GM12878 (cell line): ENCODE measurements around the gene UAP1L1. TPM values are rescaled to one million over a fixed set of nuclear protein-coding genes. Genes with fewer than 3 reads are reported as not detected.

Experiments used
- CBX5 ChIP-seq: sonication (generic); IDR thresholded peaks from 2 replicates; pipeline ENCODE4 v1.6.1; 2016; ENCODE audit warnings: low read depth, moderate library complexity, mild to moderate bottlenecking, inconsistent platforms
- CUX1 ChIP-seq: IDR thresholded peaks from 2 replicates; pipeline ENCODE4 v1.6.1; 2012; ENCODE audit warnings: improper control_type of control experiment, low read depth, low read length; ENCODE audit not compliant: insufficient replicate concordance
- GABPA ChIP-seq: IDR thresholded peaks from 2 replicates; pipeline ENCODE4 v1.6.1; 2014; ENCODE audit warnings: antibody characterized with exemption, low read depth, mild to moderate bottlenecking, inconsistent platforms
- HDAC6 ChIP-seq: fragments of 200-600 bp; sonication (generic); IDR thresholded peaks from one replicate; pipeline ENCODE4 v1.8.0; 2017; ENCODE audit warnings: antibody characterized with exemption; ENCODE audit not compliant: unreplicated experiment
- IRF3 ChIP-seq: fragments of 450-650 bp; IDR thresholded peaks from 2 replicates; pipeline ENCODE4 v1.6.1; 2014; ENCODE audit warnings: mild to moderate bottlenecking
- NFXL1 ChIP-seq: fragments of 450-650 bp; IDR thresholded peaks from 2 replicates; pipeline ENCODE4 v1.6.1; 2017; ENCODE audit warnings: antibody characterized with exemption, mild to moderate bottlenecking, borderline replicate concordance
- NFYB ChIP-seq: IDR thresholded peaks from 2 replicates; pipeline ENCODE4 v1.6.1; 2011; ENCODE audit warnings: low read depth, mild to moderate bottlenecking, low read length, improper control_type of control experiment, moderate library complexity; ENCODE audit not compliant: insufficient read depth
- PKNOX1 ChIP-seq: fragments of 450-650 bp; IDR thresholded peaks from 2 replicates; pipeline ENCODE4 v1.6.1; 2016; ENCODE audit warnings: mild to moderate bottlenecking
- PML ChIP-seq: IDR thresholded peaks from 2 replicates; pipeline ENCODE4 v1.6.1; 2012; ENCODE audit warnings: low read length, inconsistent platforms
- RUNX3 ChIP-seq: IDR thresholded peaks from 2 replicates; pipeline ENCODE4 v1.6.1; 2012; ENCODE audit warnings: low read length, inconsistent platforms
- SP1 ChIP-seq: IDR thresholded peaks from one replicate; pipeline ENCODE4 v1.6.1; 2011; ENCODE audit warnings: low read depth, low read length
- SRF ChIP-seq, 2 experiments: IDR thresholded peaks; 2 replicates each; pipeline ENCODE4 v1.6.1; 2011; ENCODE audit warnings: low read depth in 2 of 2, low read length in 2 of 2, mild to moderate bottlenecking in 1 of 2, moderate library complexity in 1 of 2
- STAT3 ChIP-seq: IDR thresholded peaks from 2 replicates; pipeline ENCODE4 v1.6.1; 2011; ENCODE audit warnings: low read depth, low read length, improper control_type of control experiment
- TARDBP ChIP-seq: IDR thresholded peaks from 2 replicates; pipeline ENCODE4 v1.6.1; 2016; ENCODE audit warnings: borderline replicate concordance
- YY1 ChIP-seq: IDR thresholded peaks from 2 replicates; pipeline ENCODE4 v1.6.1; 2011; ENCODE audit warnings: low read depth, mild to moderate bottlenecking, low read length
- polyA plus RNA-seq, 11 experiments: library from polyadenylated mRNA; depleted of rRNA in 4 of 11; unstranded in 6 of 11; stranded (reverse) in 5 of 11; fragments of >200 nt; fragmentation: Nextera tagmentation in 4 of 11; fragmentation: Illumina TruSeq in 1 of 11; extraction: Ambion mirVana in 4 of 11; extraction: Trizol in 1 of 11; gene quantifications; 1 replicate in 1 of 11; 2 replicates in 10 of 11; pipeline versions ENCODE4 v1.2.1 to v1.2.3, GENCODE V29; 2011 to 2016; ENCODE audit warnings: inconsistent platforms in 2 of 11, missing spikeins in 2 of 11, low read depth in 1 of 11
- total RNA-seq, 4 experiments: library from RNA; depleted of rRNA in 3 of 4; stranded (reverse); fragments of >200 nt in 3 of 4; fragmentation: Illumina TruSeq in 1 of 4; extraction: Trizol in 1 of 4; gene quantifications; 2 replicates each; pipeline versions ENCODE4 v1.2.1 to v1.2.3, GENCODE V29; 2013 to 2021
- TF ChIP-seq, protein P1 (sequence below): IDR thresholded peaks from 2 replicates; pipeline ENCODE4 v1.6.1; 2011; ENCODE audit warnings: mild to moderate bottlenecking, low read depth, low read length, moderate library complexity; ENCODE audit not compliant: insufficient replicate concordance
- TF ChIP-seq, protein P2 (sequence below): fragments of 450-650 bp; IDR thresholded peaks from 2 replicates; pipeline ENCODE4 v1.6.1; 2017; ENCODE audit warnings: mild to moderate bottlenecking, moderate library complexity

The UAP1L1 gene
- total and polyA plus RNA-seq, 10 of the 15 experiments (the other 5 are each of a cell fraction or from before 2014, with no cell fraction given) = 0.29 to 15.7 (median 5.8) TPM

DNA sequence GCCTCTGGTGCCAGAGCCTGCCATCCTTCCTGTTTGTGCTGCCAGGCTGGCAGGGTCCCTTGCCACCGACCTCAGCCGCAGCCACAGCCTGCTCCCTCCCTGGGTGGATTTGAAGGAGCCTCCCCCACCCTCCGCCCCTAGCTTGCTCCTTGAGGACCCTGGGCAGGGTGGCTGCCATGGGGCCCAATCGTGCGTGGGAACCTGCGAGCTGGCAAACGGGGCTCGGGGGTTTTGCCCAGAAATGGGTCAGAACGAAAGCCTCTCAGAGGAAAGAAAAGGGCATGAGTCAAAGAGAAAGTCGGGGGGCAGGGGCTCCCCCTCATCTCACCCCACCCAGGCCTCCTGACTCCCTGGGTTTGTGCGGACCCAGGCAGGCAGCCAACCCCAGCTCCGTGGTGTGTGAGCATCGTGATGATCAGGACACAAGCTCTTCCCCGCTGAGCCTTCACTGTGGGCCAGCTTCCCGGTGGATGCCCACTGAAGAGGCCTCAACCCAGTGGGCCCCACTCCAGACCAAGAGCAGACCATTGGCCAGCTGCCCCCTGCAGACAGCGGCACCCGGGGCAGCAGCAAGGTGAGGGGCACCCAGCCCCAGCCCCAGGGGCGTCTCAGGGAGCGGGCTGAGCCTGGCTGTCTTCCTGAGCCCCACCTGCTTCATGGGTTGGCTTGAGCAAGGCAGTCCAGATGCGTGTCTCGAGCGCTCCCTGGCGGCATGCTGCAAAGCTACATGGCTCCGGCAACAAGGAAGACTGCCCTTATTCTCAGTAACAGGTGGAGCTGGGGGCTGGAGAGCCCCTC is 42.4 kb upstream of the UAP1L1 start (continued):
- TF ChIP-seq TARDBP (no peak), PML (no peak), CUX1 (no peak), GABPA (no peak), HDAC6 (no peak), SRF (IDR thresholded peaks at IDR 0.05; ENCODE audit: low read depth in 2 of 2, low read length in 2 of 2) (no peak), RUNX3 (peak; percentile 43; the same call in 1 of the 2 replicates), NFXL1 (no peak), IRF3 (no peak), SP1 (peak; percentile 15), CBX5 (no peak), YY1 (peak; percentile 81), NFYB (no peak), PKNOX1 (peak; percentile 50), STAT3 (no peak)
- TF ChIP-seq, protein P1, sequence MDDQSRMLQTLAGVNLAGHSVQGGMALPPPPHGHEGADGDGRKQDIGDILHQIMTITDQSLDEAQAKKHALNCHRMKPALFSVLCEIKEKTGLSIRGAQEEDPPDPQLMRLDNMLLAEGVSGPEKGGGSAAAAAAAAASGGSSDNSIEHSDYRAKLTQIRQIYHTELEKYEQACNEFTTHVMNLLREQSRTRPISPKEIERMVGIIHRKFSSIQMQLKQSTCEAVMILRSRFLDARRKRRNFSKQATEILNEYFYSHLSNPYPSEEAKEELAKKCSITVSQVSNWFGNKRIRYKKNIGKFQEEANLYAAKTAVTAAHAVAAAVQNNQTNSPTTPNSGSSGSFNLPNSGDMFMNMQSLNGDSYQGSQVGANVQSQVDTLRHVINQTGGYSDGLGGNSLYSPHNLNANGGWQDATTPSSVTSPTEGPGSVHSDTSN = no peak
- TF ChIP-seq, protein P2, sequence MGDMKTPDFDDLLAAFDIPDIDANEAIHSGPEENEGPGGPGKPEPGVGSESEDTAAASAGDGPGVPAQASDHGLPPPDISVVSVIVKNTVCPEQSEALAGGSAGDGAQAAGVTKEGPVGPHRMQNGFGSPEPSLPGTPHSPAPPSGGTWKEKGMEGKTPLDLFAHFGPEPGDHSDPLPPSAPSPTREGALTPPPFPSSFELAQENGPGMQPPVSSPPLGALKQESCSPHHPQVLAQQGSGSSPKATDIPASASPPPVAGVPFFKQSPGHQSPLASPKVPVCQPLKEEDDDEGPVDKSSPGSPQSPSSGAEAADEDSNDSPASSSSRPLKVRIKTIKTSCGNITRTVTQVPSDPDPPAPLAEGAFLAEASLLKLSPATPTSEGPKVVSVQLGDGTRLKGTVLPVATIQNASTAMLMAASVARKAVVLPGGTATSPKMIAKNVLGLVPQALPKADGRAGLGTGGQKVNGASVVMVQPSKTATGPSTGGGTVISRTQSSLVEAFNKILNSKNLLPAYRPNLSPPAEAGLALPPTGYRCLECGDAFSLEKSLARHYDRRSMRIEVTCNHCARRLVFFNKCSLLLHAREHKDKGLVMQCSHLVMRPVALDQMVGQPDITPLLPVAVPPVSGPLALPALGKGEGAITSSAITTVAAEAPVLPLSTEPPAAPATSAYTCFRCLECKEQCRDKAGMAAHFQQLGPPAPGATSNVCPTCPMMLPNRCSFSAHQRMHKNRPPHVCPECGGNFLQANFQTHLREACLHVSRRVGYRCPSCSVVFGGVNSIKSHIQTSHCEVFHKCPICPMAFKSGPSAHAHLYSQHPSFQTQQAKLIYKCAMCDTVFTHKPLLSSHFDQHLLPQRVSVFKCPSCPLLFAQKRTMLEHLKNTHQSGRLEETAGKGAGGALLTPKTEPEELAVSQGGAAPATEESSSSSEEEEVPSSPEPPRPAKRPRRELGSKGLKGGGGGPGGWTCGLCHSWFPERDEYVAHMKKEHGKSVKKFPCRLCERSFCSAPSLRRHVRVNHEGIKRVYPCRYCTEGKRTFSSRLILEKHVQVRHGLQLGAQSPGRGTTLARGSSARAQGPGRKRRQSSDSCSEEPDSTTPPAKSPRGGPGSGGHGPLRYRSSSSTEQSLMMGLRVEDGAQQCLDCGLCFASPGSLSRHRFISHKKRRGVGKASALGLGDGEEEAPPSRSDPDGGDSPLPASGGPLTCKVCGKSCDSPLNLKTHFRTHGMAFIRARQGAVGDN = no peak
